ENCODE data around the gene SPAG16. TPM values are rescaled to one million over a fixed set of nuclear protein-coding genes. Genes with fewer than 3 reads are reported as not detected.
"Not testable (repeated sequence)": the region's sequence is repeated elsewhere in the genome, so short reads cannot be mapped to it uniquely, and the experiment has no call there.

SPAG16 gene
- total RNA-seq, 2 donors from 2014 or later: 8.2 to 9.0 TPM

DNA sequence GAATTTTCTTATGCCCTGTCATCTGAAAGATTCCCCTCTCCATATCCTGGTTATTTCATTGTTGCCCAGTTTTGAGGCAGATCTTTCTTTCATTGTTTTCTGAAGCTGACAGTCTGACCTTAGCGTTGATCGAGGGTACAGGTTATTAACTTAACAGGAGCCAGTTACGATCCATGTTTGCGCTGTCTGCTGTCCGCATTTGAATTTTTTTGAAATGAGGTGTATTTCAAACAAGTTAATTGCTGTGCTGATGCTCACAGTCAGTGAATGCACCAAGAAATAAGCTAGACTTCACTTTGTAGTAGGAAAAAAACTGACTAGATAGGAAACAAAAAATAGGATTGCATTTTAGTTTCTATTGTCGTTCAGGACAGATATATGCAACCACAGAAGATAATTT, 34.8 kb upstream of the SPAG16 start:
- no peak for ATAC-seq (replicated peaks in 1 of 2)
- H3K4me1 Mint-ChIP-seq (ENCODE audit: low read depth): peaks cover 5% of the 10 kb centered on the region
- H3K9me3 Mint-ChIP-seq: no peaks in the 10 kb centered on the region
- H3K36me3 Mint-ChIP-seq (ENCODE audit: insufficient read depth in 2 of 2): no peaks in the 10 kb centered on the region
- no peak for DNase-seq
- no peak overlapping the region for H3K4me3 Mint-ChIP-seq
- H3K27ac Mint-ChIP-seq: no peak overlapping the region
- no peaks in the 10 kb centered on the region for H3K27me3 Mint-ChIP-seq (ENCODE audit: low read depth)

DNA sequence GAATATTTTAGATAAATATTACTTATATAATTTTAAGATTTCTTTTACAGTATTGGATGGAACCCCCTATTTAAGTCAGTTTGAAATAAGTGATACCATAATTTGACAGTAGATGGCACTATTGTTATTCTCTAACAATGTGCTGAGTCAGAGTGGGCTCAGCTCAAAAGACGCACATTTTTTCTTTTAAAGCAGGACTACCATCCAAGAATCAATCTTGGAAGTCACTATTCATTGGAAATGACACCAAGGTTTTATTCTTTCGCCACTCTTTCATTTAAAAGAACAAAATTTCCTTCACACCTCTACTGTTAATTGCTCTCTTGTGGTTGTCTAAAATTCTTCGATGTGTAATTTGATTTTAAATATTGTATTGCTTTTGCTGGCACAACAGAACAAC, 32.6 kb upstream of the SPAG16 start:
- H3K27me3 Mint-ChIP-seq (ENCODE audit: low read depth): no peaks in the 10 kb centered on the region
- peak; percentile 57 to 60 for ATAC-seq (replicated peaks in 1 of 2)
- no peaks in the 10 kb centered on the region for H3K9me3 Mint-ChIP-seq
- DNase-seq: no peak
- peaks cover 5% of the 10 kb centered on the region for H3K4me1 Mint-ChIP-seq (ENCODE audit: low read depth)
- no peak overlapping the region for H3K27ac Mint-ChIP-seq
- H3K36me3 Mint-ChIP-seq (ENCODE audit: insufficient read depth in 2 of 2): no peaks in the 10 kb centered on the region
- H3K4me3 Mint-ChIP-seq: no peak overlapping the region

DNA sequence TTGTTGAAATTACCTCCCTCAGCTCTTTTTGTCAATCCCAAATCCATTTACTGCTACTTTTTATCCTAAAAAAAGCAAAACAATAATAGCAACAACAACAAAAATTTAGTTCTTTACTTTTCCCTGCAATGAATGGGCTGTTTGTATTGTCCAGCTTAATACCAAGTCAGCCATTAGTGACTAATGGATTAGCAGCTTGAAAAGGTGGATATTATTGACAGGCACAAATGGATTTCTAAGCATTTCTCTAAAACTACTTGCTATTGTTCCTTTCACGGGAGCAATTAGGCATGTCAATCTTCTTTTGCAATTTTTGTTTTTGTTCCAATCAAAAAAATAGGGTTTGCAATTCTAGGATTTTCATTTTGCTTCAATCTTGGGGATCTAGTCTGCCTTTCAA, 32.1 kb upstream of the SPAG16 start:
- Mint-ChIP-seq H3K27me3 (ENCODE audit: low read depth) (no peaks in the 10 kb centered on the region), H3K27ac (no peak overlapping the region), H3K9me3 (no peaks in the 10 kb centered on the region), H3K4me3 (no peak overlapping the region), H3K36me3 (ENCODE audit: insufficient read depth in 2 of 2) (no peaks in the 10 kb centered on the region), H3K4me1 (ENCODE audit: low read depth) (peaks cover 5% of the 10 kb centered on the region)
- ATAC-seq (replicated peaks in 1 of 2) (no peak), DNase-seq (no peak)

DNA sequence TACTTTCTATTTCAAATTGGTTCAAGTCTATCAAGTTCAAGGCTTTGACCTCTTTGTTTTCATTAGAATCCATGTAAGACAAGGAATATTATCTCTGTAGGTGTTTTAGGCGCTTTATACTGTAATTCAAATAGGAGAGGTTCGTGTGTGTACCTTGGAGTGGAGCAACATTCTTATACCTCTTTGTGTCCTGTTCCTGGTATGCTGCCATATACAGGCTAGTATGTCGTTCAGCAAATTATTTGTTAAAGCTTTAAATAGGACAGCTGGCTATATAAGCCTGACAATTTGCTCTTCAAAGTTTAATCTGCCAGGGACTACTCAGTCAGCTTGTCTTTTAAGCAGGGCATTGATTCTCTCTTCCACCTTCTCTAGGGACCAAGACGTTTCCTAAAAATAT, 31.1 kb upstream of the SPAG16 start:
- ATAC-seq (replicated peaks in 1 of 2): no peak
- DNase-seq: no peak
- H3K4me1 Mint-ChIP-seq (ENCODE audit: low read depth): peaks cover 5% of the 10 kb centered on the region
- no peaks in the 10 kb centered on the region for H3K9me3 Mint-ChIP-seq
- no peak overlapping the region for H3K4me3 Mint-ChIP-seq
- H3K27me3 Mint-ChIP-seq (ENCODE audit: low read depth): no peaks in the 10 kb centered on the region
- H3K27ac Mint-ChIP-seq: no peak overlapping the region
- no peaks in the 10 kb centered on the region for H3K36me3 Mint-ChIP-seq (ENCODE audit: insufficient read depth in 2 of 2)

DNA sequence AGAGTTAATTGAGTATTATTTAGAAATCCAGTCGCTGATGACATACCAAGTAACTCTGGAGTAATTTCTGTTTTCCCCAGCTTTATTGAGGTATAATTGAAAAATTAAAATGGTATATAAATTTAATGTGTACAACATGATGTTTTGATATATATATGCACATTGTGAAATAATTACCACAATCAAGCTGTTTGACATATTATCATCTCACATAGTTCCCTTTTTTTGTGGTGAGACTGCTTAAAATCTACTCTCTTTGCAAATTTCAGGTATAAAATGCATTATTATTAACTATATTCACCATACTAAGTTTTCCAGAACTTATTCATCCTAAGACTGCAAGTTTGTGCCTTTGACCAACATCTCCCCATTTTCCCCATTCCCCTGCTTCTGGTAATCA, 25.0 kb upstream of the SPAG16 start:
- Mint-ChIP-seq H3K36me3 (ENCODE audit: insufficient read depth in 2 of 2) (no peaks in the 10 kb centered on the region), H3K4me1 (ENCODE audit: low read depth) (no peaks in the 10 kb centered on the region), H3K4me3 (no peak overlapping the region), H3K9me3 (no peaks in the 10 kb centered on the region), H3K27ac (no peak overlapping the region), H3K27me3 (ENCODE audit: low read depth) (no peaks in the 10 kb centered on the region)
- DNase-seq (no peak), ATAC-seq (replicated peaks in 1 of 2) (no peak)

DNA sequence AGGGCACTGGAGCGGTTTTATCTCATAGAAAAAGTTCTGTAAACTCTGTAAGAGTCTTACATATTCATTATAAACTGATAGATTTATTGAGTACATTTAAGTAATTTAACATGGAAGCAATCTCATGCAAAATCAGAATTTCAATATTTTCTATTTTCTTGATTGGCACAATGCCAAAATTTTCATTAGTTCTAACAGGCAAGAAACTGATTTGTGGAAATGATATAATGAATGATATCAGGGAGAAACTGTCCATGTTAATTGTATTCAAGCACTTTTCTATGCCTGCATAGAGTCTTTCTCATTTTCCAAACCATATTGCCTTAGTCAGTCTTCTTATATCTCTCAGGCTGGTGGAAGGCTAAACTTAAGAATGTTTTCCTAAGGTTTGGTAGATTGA, 23.0 kb upstream of the SPAG16 start:
- no peaks in the 10 kb centered on the region for H3K27me3 Mint-ChIP-seq (ENCODE audit: low read depth)
- H3K9me3 Mint-ChIP-seq: no peaks in the 10 kb centered on the region
- no peak for ATAC-seq (replicated peaks in 1 of 2)
- H3K36me3 Mint-ChIP-seq (ENCODE audit: insufficient read depth in 2 of 2): no peaks in the 10 kb centered on the region
- no peak overlapping the region for H3K4me3 Mint-ChIP-seq
- no peaks in the 10 kb centered on the region for H3K4me1 Mint-ChIP-seq (ENCODE audit: low read depth)
- no peak for DNase-seq
- no peak overlapping the region for H3K27ac Mint-ChIP-seq

DNA sequence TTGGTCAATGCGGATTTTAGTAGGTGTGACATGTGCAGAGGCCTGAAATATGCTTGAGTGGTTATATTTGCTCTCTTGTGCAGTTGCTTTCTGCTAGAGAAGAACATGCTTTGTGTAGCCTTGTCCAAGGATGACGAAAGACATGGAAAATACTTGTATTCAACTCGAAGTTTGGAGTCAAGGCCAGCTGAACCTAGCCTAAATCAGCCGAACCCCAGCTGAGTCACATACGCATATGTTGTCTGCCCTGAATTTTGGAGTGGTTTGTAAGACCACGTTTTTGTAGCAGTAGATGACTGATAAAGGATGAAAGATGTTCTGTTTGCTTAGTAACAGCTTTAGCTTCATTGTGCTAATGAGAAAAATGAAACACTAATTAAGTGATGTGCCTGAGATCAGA, 22.5 kb upstream of the SPAG16 start:
- Mint-ChIP-seq H3K9me3 (no peaks in the 10 kb centered on the region), H3K4me1 (ENCODE audit: low read depth) (no peaks in the 10 kb centered on the region), H3K27me3 (ENCODE audit: low read depth) (no peaks in the 10 kb centered on the region), H3K4me3 (no peak overlapping the region), H3K36me3 (ENCODE audit: insufficient read depth in 2 of 2) (no peaks in the 10 kb centered on the region), H3K27ac (no peak overlapping the region)
- ATAC-seq (replicated peaks in 1 of 2): no peak
- no peak for DNase-seq

DNA sequence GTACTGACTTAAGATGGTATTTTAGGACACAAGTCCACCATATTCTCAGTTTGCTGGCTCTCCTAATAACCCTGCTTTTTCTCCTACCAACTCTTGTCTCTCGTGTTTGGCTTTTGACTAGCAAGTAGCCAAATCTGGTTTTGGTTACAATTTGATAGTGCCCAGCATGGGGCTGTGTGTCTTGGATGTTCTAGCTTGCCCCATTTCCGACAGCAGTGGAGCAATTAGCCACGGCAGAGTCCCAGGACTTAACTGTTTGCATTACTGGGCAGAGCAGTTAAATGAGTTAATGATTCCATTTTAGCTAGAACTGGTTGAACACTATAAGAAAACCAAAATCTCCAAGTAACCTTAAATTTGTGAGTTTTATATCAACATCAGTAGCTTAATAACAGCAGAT, 18.6 kb upstream of the SPAG16 start:
- no peaks in the 10 kb centered on the region for H3K9me3 Mint-ChIP-seq
- no peak overlapping the region for H3K4me3 Mint-ChIP-seq
- ATAC-seq (replicated peaks in 1 of 2): no peak

DNA sequence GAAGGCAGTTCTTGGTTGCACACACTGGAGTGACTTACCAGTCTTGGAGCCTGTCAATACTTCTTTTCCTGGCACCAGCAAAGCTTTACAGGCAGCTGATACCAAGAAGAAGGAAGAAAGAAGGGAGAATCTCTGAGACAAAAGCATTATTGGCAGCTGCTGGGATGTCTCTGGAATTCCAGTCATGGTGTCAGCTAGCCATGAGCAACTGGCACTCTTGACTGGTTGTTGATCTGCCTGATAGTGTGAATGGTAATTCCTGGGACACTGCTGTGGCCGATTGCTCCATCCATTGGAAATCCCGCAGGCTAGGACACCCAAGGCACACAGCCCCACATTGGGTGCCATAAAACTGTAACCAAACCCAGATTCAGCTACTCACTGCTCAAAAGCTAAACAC, 17.8 kb upstream of the SPAG16 start:
- H3K36me3 Mint-ChIP-seq (ENCODE audit: insufficient read depth in 2 of 2): no peaks in the 10 kb centered on the region

More for the DNA sequence above, 18.6 kb upstream of the SPAG16 start:
- no peak for DNase-seq
- H3K27ac Mint-ChIP-seq: no peak overlapping the region
- H3K36me3 Mint-ChIP-seq (ENCODE audit: insufficient read depth in 2 of 2): no peaks in the 10 kb centered on the region
- no peaks in the 10 kb centered on the region for H3K4me1 Mint-ChIP-seq (ENCODE audit: low read depth)
- no peaks in the 10 kb centered on the region for H3K27me3 Mint-ChIP-seq (ENCODE audit: low read depth)

DNA sequence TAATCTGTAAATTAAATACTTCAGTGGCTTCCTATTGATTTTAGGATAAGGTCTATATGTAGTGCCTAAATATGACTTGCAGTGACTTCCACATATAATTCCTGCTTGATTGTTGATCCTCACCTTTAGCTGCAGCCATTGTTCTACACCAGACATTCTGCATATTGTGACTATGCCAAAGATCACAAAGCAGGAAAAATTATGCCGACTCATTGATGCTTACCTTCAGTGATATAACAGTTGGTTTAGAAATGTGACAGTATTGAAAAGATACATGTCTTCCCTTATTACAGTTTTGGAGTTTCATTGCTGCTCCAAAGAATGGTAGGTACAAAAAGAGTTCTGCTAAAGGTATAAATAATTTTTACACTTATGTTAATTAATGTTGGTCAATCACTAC, 12.3 kb upstream of the SPAG16 start:
- Mint-ChIP-seq H3K4me3 (no peak overlapping the region), H3K27ac (no peak overlapping the region), H3K36me3 (ENCODE audit: insufficient read depth in 2 of 2) (no peaks in the 10 kb centered on the region), H3K4me1 (ENCODE audit: low read depth) (no peaks in the 10 kb centered on the region), H3K27me3 (ENCODE audit: low read depth) (no peaks in the 10 kb centered on the region), H3K9me3 (peaks cover 0 to 2% of the 10 kb centered on the region in 2 donors)
- DNase-seq (no peak), ATAC-seq (replicated peaks in 1 of 2) (no peak)

More for the DNA sequence above, 17.8 kb upstream of the SPAG16 start:
- no peaks in the 10 kb centered on the region for H3K4me1 Mint-ChIP-seq (ENCODE audit: low read depth)
- ATAC-seq (replicated peaks in 1 of 2) (no peak), DNase-seq (no peak)
- H3K4me3 Mint-ChIP-seq: no peak overlapping the region
- H3K27ac Mint-ChIP-seq: no peak overlapping the region
- H3K9me3 Mint-ChIP-seq: no peaks in the 10 kb centered on the region
- H3K27me3 Mint-ChIP-seq (ENCODE audit: low read depth): no peaks in the 10 kb centered on the region

DNA sequence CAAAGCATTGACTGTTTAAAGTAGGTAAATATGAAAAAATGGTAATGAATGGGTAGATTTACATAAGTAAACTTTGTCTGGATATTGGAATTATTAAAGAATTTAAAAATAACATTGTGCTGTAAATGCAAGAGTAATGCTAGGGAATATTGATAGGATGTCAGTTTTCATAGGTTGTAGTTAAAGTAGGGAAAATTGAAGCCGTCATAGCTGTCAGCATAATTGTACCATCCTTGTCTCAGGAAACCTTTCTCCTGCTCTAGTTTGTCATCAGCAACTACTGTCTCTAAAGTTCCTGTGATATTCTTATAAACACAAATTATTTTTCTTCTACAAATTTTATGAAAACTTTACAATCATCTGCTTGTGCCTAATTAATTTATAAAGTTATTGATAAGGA, 10.1 kb upstream of the SPAG16 start:
- DNase-seq (no peak), ATAC-seq (replicated peaks in 1 of 2) (no peak)
- Mint-ChIP-seq H3K9me3 (peaks cover 0 to 2% of the 10 kb centered on the region in 2 donors), H3K4me3 (no peak overlapping the region), H3K27me3 (ENCODE audit: low read depth) (no peaks in the 10 kb centered on the region), H3K27ac (no peak overlapping the region), H3K36me3 (ENCODE audit: insufficient read depth in 2 of 2) (peaks cover 3 to 8% of the 10 kb centered on the region in 2 donors), H3K4me1 (ENCODE audit: low read depth) (no peaks in the 10 kb centered on the region)

DNA sequence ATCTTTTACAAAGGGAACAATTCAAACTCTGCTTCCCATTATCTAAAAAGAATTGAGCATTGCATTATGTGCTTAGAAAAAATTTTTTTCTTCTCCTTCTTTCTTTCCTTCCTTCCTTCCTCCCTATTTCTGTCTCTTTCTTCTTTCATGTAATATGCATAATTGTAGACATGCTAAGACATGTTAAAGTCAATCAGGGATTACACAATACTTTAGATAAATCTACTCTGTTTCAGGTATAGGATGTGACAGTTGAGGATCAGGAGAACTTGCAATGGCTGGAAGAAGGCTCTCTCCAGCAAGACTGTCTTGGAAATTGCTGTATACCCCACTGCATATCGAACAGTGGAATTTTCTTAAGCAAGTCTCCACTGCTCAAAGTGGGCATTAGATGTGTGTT, 9.0 kb upstream of the SPAG16 start:
- H3K4me1 Mint-ChIP-seq (ENCODE audit: low read depth): no peaks in the 10 kb centered on the region

DNA sequence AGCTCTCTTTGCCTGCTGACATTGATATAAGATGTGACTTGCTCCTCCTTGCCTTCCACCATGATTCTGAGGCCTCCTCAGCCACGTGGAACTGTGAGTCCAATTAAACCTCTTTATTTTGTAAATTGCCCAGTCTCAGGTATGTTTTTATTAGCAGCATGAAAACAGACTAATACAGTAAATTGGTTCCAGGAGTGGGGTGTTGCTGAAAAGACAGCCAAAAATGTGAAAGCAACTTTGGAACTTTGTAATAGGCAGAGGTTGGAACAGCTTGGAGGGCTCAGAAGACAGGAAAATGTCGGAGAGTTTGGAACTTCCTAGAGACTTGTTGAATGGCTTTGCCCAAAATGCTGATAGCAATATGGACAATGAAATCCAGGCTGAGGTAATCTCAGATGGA, 7.1 kb upstream of the SPAG16 start:
- not testable (repeated sequence) for ATAC-seq (replicated peaks in 1 of 2); H3K4me1 Mint-ChIP-seq (ENCODE audit: low read depth); H3K9me3 Mint-ChIP-seq; DNase-seq; H3K36me3 Mint-ChIP-seq (ENCODE audit: insufficient read depth in 2 of 2); H3K27ac Mint-ChIP-seq; H3K4me3 Mint-ChIP-seq; H3K27me3 Mint-ChIP-seq (ENCODE audit: low read depth)

More for the DNA sequence above, 9.0 kb upstream of the SPAG16 start:
- ATAC-seq (replicated peaks in 1 of 2): no peak
- Mint-ChIP-seq H3K9me3 (peaks cover 0 to 2% of the 10 kb centered on the region in 2 donors), H3K4me3 (no peak overlapping the region), H3K36me3 (ENCODE audit: insufficient read depth in 2 of 2) (peaks cover 3 to 8% of the 10 kb centered on the region in 2 donors), H3K27me3 (ENCODE audit: low read depth) (no peaks in the 10 kb centered on the region), H3K27ac (no peak overlapping the region)
- DNase-seq: no peak

DNA sequence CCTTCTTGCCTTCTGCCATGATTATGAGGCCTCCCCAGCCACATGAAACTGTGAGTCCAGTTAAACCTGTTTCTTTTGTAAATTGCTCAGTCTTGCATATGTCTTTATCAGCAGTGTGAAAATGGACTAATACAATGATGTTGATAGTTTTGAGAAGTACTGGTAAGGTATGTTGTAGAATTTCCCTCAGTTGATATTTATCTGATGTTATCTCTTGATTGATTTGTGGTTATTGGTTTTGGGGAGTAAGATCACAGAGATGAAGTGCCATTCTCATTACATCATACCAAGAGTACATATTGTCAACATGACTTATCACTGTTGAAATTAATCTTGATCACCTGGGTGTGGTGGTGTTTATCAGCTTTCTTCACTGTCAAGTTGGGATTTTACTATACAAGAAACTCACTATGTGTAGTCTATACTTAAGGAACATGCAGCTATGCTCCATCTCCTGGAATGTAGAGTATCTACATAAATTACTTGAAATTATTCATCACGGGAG, 5.1 kb upstream of the SPAG16 start:
- Mint-ChIP-seq H3K27ac (no peak overlapping the region), H3K27me3 (ENCODE audit: low read depth) (no peaks in the 10 kb centered on the region), H3K9me3 (peaks cover 0 to 2% of the 10 kb centered on the region in 2 donors), H3K4me3 (no peak overlapping the region), H3K4me1 (ENCODE audit: low read depth) (peaks cover 12% of the 10 kb centered on the region), H3K36me3 (ENCODE audit: insufficient read depth in 2 of 2) (peaks cover 3 to 8% of the 10 kb centered on the region in 2 donors)
- no peak for ATAC-seq (replicated peaks in 1 of 2)
- DNase-seq: no peak
